CD4-positive, CD25-positive, alpha-beta regulatory T cell (primary cell): ENCODE results near the gene CNTD1. TPM values are rescaled to one million over a fixed set of nuclear protein-coding genes. Genes with fewer than 3 reads are reported as not detected.
"Not testable (repeated sequence)": the region's sequence is repeated elsewhere in the genome, so short reads cannot be mapped to it uniquely, and the experiment has no call there.

Experiments used
- ATAC-seq, 2 donors: fragments of 150-1000 bp; cut with Tn5 transposase; one replicate each; pipeline ENCODE4 v1.10.0; 2021; ENCODE audit warnings: low read depth in 2 of 2, moderate number of reproducible peaks in 2 of 2, moderate library complexity in 1 of 2
- DNase-seq, 3 donors: peaks; one replicate each; pipeline versions ENCODE4 v3.0.0 to v3.0.0-alpha.2; 2012 to 2022; ENCODE audit warnings: mixed read lengths in 1 of 3
- H3K27ac ChIP-seq: one replicate; pipeline ENCODE4 v1.7.0; 2013; ENCODE audit warnings: mild to moderate bottlenecking, low read length; ENCODE audit not compliant: insufficient read depth, poor library complexity, severe bottlenecking
- H3K27me3 ChIP-seq: one replicate; pipeline ENCODE4 v1.7.0; 2013; ENCODE audit warnings: low read length; ENCODE audit not compliant: control insufficient read depth, insufficient read depth
- H3K36me3 ChIP-seq: one replicate; pipeline ENCODE4 v1.7.0; 2013; ENCODE audit warnings: mild to moderate bottlenecking, low read length, moderate library complexity; ENCODE audit not compliant: control insufficient read depth, insufficient read depth
- H3K4me1 ChIP-seq: 2 replicates; pipeline ENCODE4 v1.7.0; 2013; ENCODE audit warnings: mild to moderate bottlenecking, low read length; ENCODE audit not compliant: insufficient read depth, control insufficient read depth, poor library complexity, severe bottlenecking
- H3K4me3 ChIP-seq: one replicate; pipeline ENCODE4 v1.7.0; 2013; ENCODE audit warnings: low read depth, mild to moderate bottlenecking, low read length, moderate library complexity
- H3K9me3 ChIP-seq, 2 experiments: 1 replicate in 1 of 2; 2 replicates in 1 of 2; pipeline ENCODE4 v1.7.0; 2013; ENCODE audit warnings: low read length in 2 of 2, mild to moderate bottlenecking in 1 of 2, moderate library complexity in 1 of 2; ENCODE audit not compliant: control insufficient read depth in 2 of 2
- H3K27ac Mint-ChIP-seq, 3 donors: one replicate each; pipeline ENCODE4 v1.8.0; 2020 to 2022; ENCODE audit warnings: mild to moderate bottlenecking in 3 of 3, mixed read lengths in 3 of 3, moderate library complexity in 2 of 3
- H3K27me3 Mint-ChIP-seq: one replicate; pipeline ENCODE4 v1.8.0; 2022; ENCODE audit warnings: mild to moderate bottlenecking, mixed read lengths
- H3K36me3 Mint-ChIP-seq: one replicate; pipeline ENCODE4 v1.8.0; 2020; ENCODE audit warnings: mixed read lengths
- H3K4me1 Mint-ChIP-seq, 4 donors: one replicate each; pipeline ENCODE4 v1.8.0; 2020 to 2022; ENCODE audit warnings: mixed read lengths in 4 of 4, mild to moderate bottlenecking in 1 of 4
- H3K4me3 Mint-ChIP-seq, 4 donors: one replicate each; pipeline ENCODE4 v1.8.0; 2020 to 2022; ENCODE audit warnings: mild to moderate bottlenecking in 4 of 4, mixed read lengths in 4 of 4, moderate library complexity in 3 of 4
- H3K9me3 Mint-ChIP-seq, 7 donors: one replicate each; pipeline ENCODE4 v1.8.0; 2020 to 2022; ENCODE audit warnings: mixed read lengths in 7 of 7, mild to moderate bottlenecking in 3 of 7, moderate library complexity in 2 of 7
- polyA plus RNA-seq, 4 donors: library from polyadenylated mRNA; unstranded; fragments of 300-500 nt; fragmentation: Illumina TruSeq; gene quantifications; one replicate each; pipeline ENCODE4 v1.2.3, GENCODE V29; 2021
- total RNA-seq: library from RNA; stranded (reverse); gene quantifications from one replicate; pipeline ENCODE4 v1.2.3, GENCODE V29; 2022

Gene CNTD1
- total and polyA plus RNA-seq, 5 donors from 2014 or later, result 0.15 to 0.42 (median 0.28) TPM; not detected in 1

- H3K4me1 Mint-ChIP-seq, H3K27me3 Mint-ChIP-seq, H3K4me3 ChIP-seq, H3K4me3 Mint-ChIP-seq, H3K36me3 ChIP-seq, H3K27ac Mint-ChIP-seq, H3K36me3 Mint-ChIP-seq, H3K27ac ChIP-seq, H3K27me3 ChIP-seq, ATAC-seq, H3K9me3 Mint-ChIP-seq, H3K9me3 ChIP-seq, DNase-seq, H3K4me1 ChIP-seq: not testable (repeated sequence)
Measured at GRCh38 chr17:42856093-42856492, 57.4 kb downstream of the CNTD1 start.

DNA sequence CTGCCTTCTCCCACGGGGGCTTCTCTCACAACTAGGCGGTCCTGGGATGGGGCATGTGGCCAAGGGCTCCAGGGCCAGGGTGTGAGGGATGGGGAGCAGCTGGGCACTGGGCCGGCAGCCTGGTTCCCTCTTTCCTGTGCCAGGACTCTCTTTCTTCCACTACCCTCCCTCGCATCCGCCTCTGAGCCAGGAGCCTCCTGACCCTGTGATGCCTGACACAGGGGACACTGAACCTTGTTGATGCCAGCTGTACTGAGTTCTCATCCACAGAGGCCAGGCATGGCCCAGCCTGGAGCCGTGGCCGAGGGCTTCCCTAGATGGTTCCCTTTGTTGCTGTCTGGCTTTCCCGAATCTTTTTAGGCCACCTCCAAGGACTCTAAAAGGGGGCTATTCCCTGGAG, 57.9 kb downstream of the CNTD1 start:
- H3K4me1 Mint-ChIP-seq, H3K27ac Mint-ChIP-seq, H3K27me3 Mint-ChIP-seq, H3K9me3 ChIP-seq, H3K4me3 ChIP-seq, H3K27me3 ChIP-seq, H3K36me3 ChIP-seq, H3K27ac ChIP-seq, H3K36me3 Mint-ChIP-seq, DNase-seq, H3K4me3 Mint-ChIP-seq, H3K4me1 ChIP-seq, ATAC-seq, H3K9me3 Mint-ChIP-seq: not testable (repeated sequence)

- Histone ChIP-seq H3K27ac (no peak overlapping the region), H3K9me3 (no peaks in the 10 kb centered on the region), H3K4me1 (no peaks in the 10 kb centered on the region), H3K27me3 (no peaks in the 10 kb centered on the region), H3K4me3 (no peak overlapping the region), H3K36me3 (no peaks in the 10 kb centered on the region)
- Mint-ChIP-seq H3K36me3 (no peaks in the 10 kb centered on the region), H3K4me1 (no peaks in the 10 kb centered on the region), H3K27me3 (peaks cover 5% of the 10 kb centered on the region), H3K9me3 (peaks cover 0 to 1% (median 0%) of the 10 kb centered on the region in 7 donors), H3K4me3 (no peak overlapping the region), H3K27ac (no peak overlapping the region)
- DNase-seq, result no peak
- ATAC-seq, result no peak
Measured at GRCh38 chr17:42857389-42857788, 58.7 kb downstream of the CNTD1 start.

Other genes with a start within 250 kb of the CNTD1 start
- gene HSD17B1, start 245.9 kb upstream of the CNTD1 start, total RNA-seq, result 0.91 TPM
- under 1 TPM; 0.30 to 0.64 (median 0.61) TPM for gene HSD17B1, start 245.9 kb upstream of the CNTD1 start, polyA plus RNA-seq
- gene COASY, start 236.7 kb upstream of the CNTD1 start, total RNA-seq, result 45.0 TPM
- gene COASY, start 236.7 kb upstream of the CNTD1 start, polyA plus RNA-seq, result 10 to 100 TPM; 41.6 to 56.1 (median 51.8) TPM
- 40.8 TPM for gene MLX, start 231.8 kb upstream of the CNTD1 start, total RNA-seq
- gene MLX, start 231.8 kb upstream of the CNTD1 start, polyA plus RNA-seq, result 10 to 100 TPM; 44.0 to 55.4 (median 49.5) TPM
- 2.5 TPM for gene PSMC3IP, start 221.1 kb upstream of the CNTD1 start, total RNA-seq
- under 1 TPM in 3 of 4 donors, not detected in 1; 0.25 to 0.71 (median 0.39) TPM for gene PSMC3IP, start 221.1 kb upstream of the CNTD1 start, polyA plus RNA-seq
- gene RETREG3, start 189.5 kb upstream of the CNTD1 start, total RNA-seq, result 116 TPM
- 100 to 1,000 TPM; 201 to 243 (median 218) TPM for gene RETREG3, start 189.5 kb upstream of the CNTD1 start, polyA plus RNA-seq
- gene TUBG1, start 189.2 kb upstream of the CNTD1 start, total RNA-seq, result 8.2 TPM
- 10 to 100 TPM in 2 of 4 donors, 1 to 10 TPM in 2; 7.2 to 13.5 (median 10.1) TPM for gene TUBG1, start 189.2 kb upstream of the CNTD1 start, polyA plus RNA-seq
- gene TUBG2, start 139.6 kb upstream of the CNTD1 start, total RNA-seq, result 13.7 TPM
- gene TUBG2, start 139.6 kb upstream of the CNTD1 start, polyA plus RNA-seq, result 1 to 10 TPM; 2.8 to 4.0 (median 3.8) TPM
- gene PLEKHH3, start 121.9 kb upstream of the CNTD1 start, total RNA-seq, result 4.8 TPM
- gene PLEKHH3, start 121.9 kb upstream of the CNTD1 start, polyA plus RNA-seq, result 1 to 10 TPM in 1 of 4 donors, under 1 TPM in 3; 0.38 to 1.1 (median 0.66) TPM
- gene CCR10, start 117.0 kb upstream of the CNTD1 start, total RNA-seq, result 20.6 TPM
- gene CCR10, start 117.0 kb upstream of the CNTD1 start, polyA plus RNA-seq, result 100 to 1,000 TPM in 1 of 4 donors, 10 to 100 TPM in 3; 45.2 to 133 (median 63.9) TPM
- gene CNTNAP1, start 116.3 kb upstream of the CNTD1 start, total RNA-seq, result 54.9 TPM
- gene CNTNAP1, start 116.3 kb upstream of the CNTD1 start, polyA plus RNA-seq, result 1 to 10 TPM in 3 of 4 donors, under 1 TPM in 1; 0.94 to 1.7 (median 1.4) TPM
- 123 TPM for gene EZH1, start 53.8 kb upstream of the CNTD1 start, total RNA-seq
- gene EZH1, start 53.8 kb upstream of the CNTD1 start, polyA plus RNA-seq, result 10 to 100 TPM; 38.7 to 57.9 (median 49.5) TPM
- gene RAMP2, start 37.6 kb upstream of the CNTD1 start, total RNA-seq, result not detected
- gene RAMP2, start 37.6 kb upstream of the CNTD1 start, polyA plus RNA-seq, result not detected
- gene VPS25, start 25.4 kb upstream of the CNTD1 start, total RNA-seq, result 29.4 TPM
- 10 to 100 TPM; 62.8 to 73.3 (median 71.4) TPM for gene VPS25, start 25.4 kb upstream of the CNTD1 start, polyA plus RNA-seq
- not detected for gene WNK4, start 18.3 kb upstream of the CNTD1 start, total RNA-seq
- under 1 TPM in 1 of 4 donors, not detected in 3; 0.09 TPM for gene WNK4, start 18.3 kb upstream of the CNTD1 start, polyA plus RNA-seq
- 12.8 TPM for gene COA3, start 157 bp upstream of the CNTD1 start, total RNA-seq
- gene COA3, start 157 bp upstream of the CNTD1 start, polyA plus RNA-seq, result 100 to 1,000 TPM; 147 to 162 (median 156) TPM
- 153 TPM for gene BECN1, start 25.4 kb downstream of the CNTD1 start, total RNA-seq
- gene BECN1, start 25.4 kb downstream of the CNTD1 start, polyA plus RNA-seq, result 100 to 1,000 TPM; 138 to 180 (median 160) TPM
- gene PSME3, start 34.5 kb downstream of the CNTD1 start, total RNA-seq, result 66.7 TPM
- gene PSME3, start 34.5 kb downstream of the CNTD1 start, polyA plus RNA-seq, result 100 to 1,000 TPM; 114 to 129 (median 127) TPM
- gene AOC2, start 45.7 kb downstream of the CNTD1 start, total RNA-seq, result 2.3 TPM
- under 1 TPM in 1 of 4 donors, not detected in 3; 0.17 TPM for gene AOC2, start 45.7 kb downstream of the CNTD1 start, polyA plus RNA-seq
- 0.49 TPM for gene AOC3, start 52.3 kb downstream of the CNTD1 start, total RNA-seq
- not detected for gene AOC3, start 52.3 kb downstream of the CNTD1 start, polyA plus RNA-seq
- not detected for gene G6PC1, start 101.9 kb downstream of the CNTD1 start, total RNA-seq
- not detected for gene G6PC1, start 101.9 kb downstream of the CNTD1 start, polyA plus RNA-seq
- gene AARSD1, start 165.6 kb downstream of the CNTD1 start, total RNA-seq, result 48.5 TPM
- 10 to 100 TPM; 23.2 to 39.2 (median 28.9) TPM for gene AARSD1, start 165.6 kb downstream of the CNTD1 start, polyA plus RNA-seq
- gene PTGES3L, start 181.2 kb downstream of the CNTD1 start, total RNA-seq, result 1.5 TPM
- not detected for gene PTGES3L, start 181.2 kb downstream of the CNTD1 start, polyA plus RNA-seq
- gene RUNDC1, start 181.7 kb downstream of the CNTD1 start, total RNA-seq, result 14.9 TPM
- gene RUNDC1, start 181.7 kb downstream of the CNTD1 start, polyA plus RNA-seq, result 10 to 100 TPM; 10.6 to 15.2 (median 13.2) TPM
- 881 TPM for gene RPL27, start 199.6 kb downstream of the CNTD1 start, total RNA-seq
- gene RPL27, start 199.6 kb downstream of the CNTD1 start, polyA plus RNA-seq, result 1,000 to 10,000 TPM; 1,558 to 2,241 (median 2,024) TPM
- gene IFI35, start 207.9 kb downstream of the CNTD1 start, total RNA-seq, result 38.3 TPM
- gene IFI35, start 207.9 kb downstream of the CNTD1 start, polyA plus RNA-seq, result 10 to 100 TPM; 62.9 to 87.6 (median 71.8) TPM
- gene VAT1, start 223.5 kb downstream of the CNTD1 start, total RNA-seq, result 21.9 TPM
- 10 to 100 TPM; 40.6 to 51.4 (median 49.1) TPM for gene VAT1, start 223.5 kb downstream of the CNTD1 start, polyA plus RNA-seq
- not detected for gene RND2, start 226.4 kb downstream of the CNTD1 start, total RNA-seq
- gene RND2, start 226.4 kb downstream of the CNTD1 start, polyA plus RNA-seq, result under 1 TPM in 3 of 4 donors, not detected in 1; 0.05 to 0.18 (median 0.08) TPM